ENCODE data around the gene CLEC7A.

DNA sequence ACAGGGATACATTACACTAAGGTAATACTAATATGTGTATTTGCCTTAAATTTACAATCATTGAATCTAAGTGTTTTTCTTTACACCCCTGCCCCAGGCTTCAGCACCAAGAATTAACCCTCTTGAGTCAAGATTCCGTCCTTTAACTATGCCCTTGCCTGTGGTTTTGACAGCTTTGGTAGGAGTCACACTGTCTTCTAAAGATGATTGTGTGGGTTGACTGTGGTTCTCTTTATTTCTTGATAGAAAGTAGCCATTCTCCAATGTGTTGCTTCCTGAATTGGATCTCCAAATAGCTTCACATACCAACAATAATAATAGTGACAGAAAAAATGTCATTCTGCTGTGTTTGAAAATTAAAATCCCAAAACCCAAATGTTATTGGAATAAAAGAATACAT lies 3.6 kb downstream of the CLEC7A start:
- no peak for TF ChIP-seq EZH2 (IDR thresholded peaks at IDR 0.05; ENCODE audit: low read length, unreplicated experiment)
- TF ChIP-seq, protein P1, sequence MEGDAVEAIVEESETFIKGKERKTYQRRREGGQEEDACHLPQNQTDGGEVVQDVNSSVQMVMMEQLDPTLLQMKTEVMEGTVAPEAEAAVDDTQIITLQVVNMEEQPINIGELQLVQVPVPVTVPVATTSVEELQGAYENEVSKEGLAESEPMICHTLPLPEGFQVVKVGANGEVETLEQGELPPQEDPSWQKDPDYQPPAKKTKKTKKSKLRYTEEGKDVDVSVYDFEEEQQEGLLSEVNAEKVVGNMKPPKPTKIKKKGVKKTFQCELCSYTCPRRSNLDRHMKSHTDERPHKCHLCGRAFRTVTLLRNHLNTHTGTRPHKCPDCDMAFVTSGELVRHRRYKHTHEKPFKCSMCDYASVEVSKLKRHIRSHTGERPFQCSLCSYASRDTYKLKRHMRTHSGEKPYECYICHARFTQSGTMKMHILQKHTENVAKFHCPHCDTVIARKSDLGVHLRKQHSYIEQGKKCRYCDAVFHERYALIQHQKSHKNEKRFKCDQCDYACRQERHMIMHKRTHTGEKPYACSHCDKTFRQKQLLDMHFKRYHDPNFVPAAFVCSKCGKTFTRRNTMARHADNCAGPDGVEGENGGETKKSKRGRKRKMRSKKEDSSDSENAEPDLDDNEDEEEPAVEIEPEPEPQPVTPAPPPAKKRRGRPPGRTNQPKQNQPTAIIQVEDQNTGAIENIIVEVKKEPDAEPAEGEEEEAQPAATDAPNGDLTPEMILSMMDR (conservative IDR thresholded peaks at IDR 0.05; ENCODE audit: low read depth, low read length): no peak

All from PC-3 (cell line).